Stimulated activated naive CD4-positive, alpha-beta T cell (primary cell): Measurements from ENCODE around the gene NELFB.
A peak's percentile ranks its signal among the peaks of the same experiment; 100 is the strongest.
"Not testable (repeated sequence)": the region's sequence is repeated elsewhere in the genome, so short reads cannot be mapped to it uniquely, and the experiment has no call there.

Experiments
- DNase-seq, 6 experiments: peaks; one replicate each; lab custom pipeline; 2025; lab: John Stamatoyannopoulos, UW

NELFB gene

DNA sequence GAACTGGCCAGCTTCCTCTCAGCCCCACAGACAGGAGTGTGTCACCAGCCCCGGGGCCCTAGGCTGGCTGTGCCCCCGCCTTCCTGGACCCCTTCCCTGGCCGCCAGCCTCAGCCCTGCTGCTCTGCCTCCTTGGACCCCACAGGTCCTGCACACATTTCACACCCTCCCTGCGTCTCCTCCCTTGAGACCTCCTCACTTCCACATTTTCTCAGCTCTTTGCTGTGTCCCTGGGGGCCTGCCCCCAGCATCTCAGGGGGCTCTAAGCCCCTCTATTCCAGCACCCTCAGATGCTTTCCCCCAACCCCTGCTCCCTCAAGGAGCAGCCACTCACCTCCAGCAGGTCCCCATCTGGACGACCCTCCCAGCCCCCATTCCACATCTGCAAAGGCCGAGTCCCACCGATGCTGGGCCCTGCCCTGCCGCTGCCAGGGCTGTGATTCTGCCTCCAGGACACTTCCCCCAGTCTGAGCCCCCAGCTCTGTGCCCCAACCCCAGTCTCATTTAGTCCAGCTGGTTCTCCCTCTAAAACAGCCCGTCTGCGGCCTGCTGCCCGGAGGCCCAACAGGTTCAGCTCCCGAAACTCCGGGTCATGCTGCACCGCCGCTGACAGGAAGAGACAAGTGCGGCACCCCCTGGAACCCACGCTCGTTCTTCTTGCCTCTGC lies 20.2 kb upstream of the NELFB start:
- no peak for DNase-seq

DNA sequence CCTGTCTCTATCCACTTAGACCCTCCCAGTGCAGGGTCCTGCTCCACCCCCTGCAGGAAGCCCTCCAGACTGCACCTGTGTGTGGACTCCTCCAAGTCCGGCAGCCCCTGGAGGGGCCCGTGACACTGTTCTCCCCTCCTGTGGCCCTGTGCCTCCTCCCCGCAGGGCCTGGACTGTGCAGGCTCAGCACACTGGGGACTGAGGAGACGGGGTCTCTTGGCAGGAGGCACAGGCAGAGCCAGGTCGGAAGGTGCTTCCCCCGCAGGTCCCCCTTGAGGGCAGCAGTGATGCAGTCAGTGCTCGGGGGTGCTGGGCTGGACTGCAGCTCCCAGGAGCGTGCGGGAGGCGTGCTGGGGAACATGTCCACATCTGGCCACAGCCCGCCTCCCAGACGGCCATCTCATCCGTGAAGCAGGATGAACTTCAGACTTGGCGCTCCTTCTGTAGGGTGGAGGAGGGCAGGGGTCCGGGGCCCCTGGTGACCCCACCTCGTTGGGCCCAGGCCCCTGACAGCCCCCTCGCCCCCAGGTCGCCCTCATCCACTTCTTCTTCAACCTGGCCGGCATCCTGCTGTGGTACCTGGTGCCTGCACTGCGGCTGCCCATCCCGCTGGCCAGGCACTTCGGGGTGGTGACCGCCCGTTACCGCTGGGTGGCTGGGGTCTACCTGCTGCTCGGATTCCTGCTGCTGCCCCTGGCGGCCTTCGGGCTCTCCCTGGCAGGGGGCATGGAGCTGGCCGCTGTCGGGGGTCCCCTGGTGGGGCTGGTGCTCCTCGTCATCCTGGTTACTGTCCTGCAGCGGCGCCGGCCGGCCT lies 19.5 kb upstream of the NELFB start:
- DNase-seq, result no peak

DNA sequence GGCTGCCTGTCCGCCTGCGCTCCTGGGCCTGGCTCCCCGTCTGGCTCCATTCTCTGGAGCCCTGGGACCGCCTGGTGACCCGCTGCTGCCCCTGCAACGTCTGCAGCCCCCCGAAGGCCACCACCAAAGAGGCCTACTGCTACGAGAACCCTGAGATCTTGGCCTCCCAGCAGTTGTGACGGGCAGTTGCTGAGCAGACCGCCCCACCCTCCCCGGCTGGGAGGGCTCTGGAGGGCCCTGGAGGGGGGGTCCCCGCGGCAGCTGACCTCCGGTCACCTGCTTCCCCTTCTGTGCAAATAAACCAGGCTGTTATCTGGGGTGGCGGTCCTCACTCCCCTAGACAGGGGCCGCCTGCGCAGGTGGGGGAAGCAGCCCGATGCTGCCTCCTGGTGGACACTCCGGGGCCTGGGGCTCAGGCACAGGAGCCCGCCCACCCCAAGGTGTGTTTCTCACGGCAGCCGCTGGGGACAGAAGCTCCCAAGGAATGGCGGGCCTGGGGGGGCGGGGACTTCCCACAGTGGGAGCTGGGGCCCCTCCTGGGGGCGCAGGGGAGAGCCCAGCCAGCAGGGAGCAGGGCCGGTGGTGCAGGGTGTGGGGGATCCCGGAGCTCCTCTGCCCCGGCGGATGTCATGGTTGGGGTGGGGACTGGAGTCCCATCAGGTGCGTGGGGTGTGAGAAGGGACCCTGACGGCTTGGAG lies 18.7 kb upstream of the NELFB start:
- DNase-seq, result peak; percentile 71 to 91 (median 87)

DNA sequence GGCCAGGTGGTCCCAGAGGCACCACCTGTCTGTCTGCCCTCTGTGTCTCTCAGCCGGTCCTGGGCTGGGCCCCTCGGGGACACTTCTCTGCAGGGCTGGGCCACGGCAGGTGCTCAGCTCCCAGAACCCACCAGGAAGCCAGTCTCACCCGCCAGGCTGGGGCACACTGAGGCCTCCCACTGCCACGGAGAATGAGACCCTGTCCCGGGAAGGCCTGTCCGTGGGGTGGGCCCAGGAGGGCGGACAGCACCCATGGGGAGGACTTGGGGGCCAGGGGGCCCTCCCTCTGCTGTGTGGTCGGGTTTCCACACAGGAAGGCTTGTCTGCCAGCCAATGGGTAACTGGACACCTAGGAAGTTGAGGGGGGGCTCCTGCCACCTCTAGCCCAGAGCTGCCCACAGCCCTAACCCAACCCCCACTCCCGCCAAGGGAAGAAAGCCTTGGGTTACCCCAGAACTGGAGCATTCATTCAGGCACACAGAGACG lies 18.1 kb upstream of the NELFB start:
- DNase-seq, result no peak

DNA sequence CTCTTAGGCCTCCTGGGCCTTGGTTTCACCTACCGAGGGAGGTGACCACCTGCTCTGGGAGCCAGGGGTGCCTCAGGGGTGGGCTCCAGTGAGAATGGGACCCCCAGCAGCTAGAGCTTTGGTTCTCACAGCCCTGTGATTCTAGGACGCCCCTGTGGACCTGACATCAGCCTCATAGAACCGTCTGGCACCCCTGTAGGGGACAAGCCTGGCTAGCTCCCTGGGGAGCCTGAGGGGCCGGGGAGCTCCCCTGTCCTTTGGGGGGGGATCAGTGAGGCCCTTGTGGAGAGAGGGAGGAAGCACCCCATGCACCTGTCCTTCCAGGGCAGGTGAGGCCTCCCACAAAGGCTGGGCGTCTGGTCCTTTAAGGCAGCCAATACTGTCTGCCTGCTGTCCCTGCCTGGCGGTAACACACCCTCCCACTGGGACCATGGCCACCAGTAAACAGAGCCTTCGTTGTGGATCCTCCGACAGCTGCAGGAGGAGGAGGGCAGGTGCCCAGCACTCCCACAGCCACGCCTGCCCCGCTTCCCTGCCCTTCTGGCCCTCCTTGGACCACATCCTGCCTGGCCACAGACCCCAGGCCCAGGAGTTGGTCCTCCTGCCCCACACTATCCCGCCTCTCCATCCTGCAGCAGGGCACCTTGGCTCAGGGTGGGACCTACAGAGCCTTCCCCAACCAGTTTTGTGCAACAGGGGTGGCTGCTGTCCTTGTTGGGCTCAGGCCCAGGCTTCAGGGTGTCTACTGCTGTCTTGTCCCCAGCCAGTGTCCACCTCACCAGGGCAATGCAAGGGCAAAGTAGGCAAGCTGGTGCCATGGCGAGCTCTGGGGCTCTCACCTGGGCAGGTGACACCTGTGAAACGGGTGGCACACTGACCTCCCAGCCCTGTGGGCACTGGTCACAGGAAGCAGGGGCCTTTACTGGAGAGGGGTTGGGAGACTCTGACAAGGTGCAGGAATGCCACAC lies 17.1 kb upstream of the NELFB start:
- no peak for DNase-seq

DNA sequence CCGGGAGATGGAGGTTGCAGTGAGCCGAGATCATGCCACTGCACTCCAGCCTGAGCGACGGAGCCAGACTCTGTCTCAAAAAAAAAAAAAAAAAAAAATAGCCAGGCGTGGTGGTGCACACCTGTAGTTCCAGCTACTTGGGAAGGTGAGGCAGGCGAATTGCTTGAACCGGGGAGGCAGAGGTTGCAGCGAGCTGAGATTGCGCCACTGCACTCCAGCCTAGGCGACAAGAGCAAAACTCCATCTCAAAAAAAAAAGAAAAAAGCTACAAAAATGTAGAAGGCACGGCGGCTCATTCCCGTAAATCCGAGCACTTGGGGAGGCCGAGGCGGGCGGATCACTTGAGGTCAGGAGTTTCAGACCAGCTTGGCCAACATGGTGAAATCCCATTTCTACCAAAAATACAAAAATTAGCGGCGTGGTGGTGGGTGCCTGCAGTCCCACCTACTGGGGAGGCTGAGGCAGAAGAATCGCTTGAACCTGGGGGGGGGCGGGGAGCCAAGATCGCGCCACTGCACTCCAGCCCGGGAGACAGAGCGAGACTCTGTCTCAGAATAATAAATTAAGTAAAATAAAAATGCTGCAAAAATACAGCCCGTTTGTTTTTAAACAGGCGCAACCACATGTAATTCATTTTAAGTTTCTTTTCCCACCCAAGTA lies 15.5 kb upstream of the NELFB start:
- DNase-seq, result not testable (repeated sequence)

DNA sequence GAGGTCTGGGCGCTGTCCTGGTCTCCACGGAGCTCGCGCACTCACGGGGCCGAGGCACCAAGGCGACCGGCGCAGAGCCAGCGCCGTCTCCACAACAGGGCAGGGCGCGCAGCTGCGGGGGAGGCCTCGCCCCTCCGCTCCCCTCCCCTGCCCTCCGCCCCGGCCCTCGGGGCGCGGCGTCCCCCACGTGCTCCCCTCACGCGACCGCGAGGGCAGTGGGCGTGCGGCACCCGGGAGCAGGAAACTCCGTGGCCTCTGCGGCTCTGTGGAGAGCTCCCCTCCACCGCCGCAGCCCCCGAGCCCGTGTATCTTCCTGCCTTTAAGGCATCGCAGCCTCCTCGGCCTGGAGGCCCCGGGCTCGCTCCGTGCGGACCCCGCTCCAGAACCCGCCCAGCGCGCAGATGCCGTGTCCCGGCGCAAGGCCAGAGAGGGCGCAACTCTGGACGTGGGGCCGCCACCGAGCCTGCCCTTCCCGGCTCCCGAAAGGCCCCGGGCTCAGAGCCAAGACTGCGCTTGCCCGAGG lies 14.7 kb upstream of the NELFB start:
- DNase-seq, result peak in 4 of 6 experiments; percentile 68 to 83 (median 74)

DNA sequence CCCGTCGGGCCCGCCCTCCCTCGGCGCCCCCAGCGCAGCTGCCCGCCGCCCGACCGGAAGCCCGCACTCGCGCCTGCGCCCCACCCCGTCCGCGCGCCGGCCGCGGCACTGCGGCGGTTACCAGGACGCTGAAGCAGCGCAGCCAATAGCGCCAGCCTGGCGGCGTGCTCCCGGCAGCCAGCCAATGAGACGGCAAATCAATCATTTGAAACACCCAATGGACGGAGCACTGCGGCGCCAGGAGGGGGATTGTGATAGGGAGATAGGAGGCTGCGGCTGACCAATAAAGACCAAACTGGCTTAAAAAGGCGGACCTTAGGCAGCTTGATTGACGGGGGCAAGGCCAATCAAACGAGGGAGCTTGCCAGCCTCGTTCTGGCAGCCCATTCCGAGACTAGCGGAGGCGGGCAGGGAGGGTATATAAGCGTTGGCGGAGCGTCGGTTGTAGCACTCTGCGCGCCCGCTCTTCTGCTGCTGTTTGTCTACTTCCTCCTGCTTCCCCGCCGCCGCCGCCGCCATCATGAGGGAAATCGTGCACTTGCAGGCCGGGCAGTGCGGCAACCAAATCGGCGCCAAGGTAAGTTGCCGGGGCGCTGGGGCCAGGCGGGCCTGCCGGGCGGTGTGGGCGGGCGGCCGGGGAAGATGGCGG lies 14.2 kb upstream of the NELFB start, which contains the start of gene TUBB4B:
Gene TUBB4B (plus strand): TSS at position 447 of the 649 bp plus-strand sequence. CDS start 74 bp downstream, at position 521.
- peak; percentile 92 to 99 (median 98) for DNase-seq

DNA sequence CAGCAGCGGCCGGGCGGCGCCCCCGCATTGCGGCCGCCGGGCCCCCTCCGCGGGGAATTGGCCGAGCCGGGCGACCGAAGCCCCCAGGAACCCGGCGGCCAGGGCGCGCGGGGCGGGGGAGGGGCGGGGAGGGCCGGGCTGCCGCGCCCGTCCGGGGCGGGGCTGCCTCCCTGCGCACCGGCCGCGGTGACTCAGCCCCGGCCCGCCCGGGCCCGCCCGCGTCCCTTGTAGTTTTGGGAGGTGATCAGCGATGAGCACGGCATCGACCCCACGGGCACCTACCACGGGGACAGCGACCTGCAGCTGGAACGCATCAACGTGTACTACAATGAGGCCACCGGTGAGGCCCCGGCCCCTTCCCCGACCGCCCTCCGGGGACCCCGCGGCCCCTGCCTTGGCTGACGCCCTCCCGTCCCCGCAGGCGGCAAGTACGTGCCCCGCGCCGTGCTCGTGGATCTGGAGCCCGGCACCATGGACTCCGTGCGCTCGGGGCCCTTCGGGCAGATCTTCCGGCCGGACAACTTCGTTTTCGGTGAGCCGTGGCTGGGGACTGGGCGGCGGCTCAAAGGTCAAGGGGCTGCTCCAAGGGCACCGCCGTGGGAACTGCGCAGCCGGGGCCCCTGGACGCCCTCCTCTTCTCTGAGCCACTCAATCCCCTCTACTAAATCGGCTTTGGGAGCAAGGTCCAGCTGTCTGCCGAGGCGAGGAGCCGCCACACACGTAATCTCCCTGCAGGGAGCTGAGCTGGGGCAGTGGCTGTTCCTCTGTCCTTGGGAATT lies 13.4 kb upstream of the NELFB start:
- DNase-seq, result peak in 4 of 6 experiments; percentile 44 to 71 (median 57)

DNA sequence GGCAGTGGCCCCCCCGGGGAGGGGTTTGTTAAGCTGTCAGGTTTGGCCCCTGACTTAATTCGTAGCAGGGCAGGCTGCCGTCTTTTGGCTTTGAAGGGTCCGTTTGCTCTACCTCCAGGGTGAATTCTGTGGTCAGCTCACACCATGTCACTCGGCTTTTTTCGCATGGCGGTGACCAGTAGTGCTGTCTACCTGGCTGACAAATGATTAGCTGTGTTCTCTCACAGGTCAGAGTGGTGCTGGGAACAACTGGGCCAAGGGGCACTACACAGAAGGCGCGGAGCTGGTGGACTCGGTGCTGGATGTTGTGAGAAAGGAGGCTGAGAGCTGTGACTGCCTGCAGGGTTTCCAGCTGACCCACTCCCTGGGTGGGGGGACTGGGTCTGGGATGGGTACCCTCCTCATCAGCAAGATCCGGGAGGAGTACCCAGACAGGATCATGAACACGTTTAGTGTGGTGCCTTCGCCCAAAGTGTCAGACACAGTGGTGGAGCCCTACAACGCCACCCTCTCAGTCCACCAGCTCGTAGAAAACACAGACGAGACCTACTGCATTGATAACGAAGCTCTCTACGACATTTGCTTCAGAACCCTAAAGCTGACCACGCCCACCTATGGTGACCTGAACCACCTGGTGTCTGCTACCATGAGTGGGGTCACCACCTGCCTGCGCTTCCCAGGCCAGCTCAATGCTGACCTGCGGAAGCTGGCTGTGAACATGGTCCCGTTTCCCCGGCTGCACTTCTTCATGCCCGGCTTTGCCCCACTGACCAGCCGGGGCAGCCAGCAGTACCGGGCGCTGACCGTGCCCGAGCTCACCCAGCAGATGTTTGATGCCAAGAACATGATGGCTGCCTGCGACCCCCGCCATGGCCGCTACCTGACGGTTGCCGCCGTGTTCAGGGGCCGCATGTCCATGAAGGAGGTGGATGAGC lies 12.6 kb upstream of the NELFB start:
- no peak for DNase-seq

DNA sequence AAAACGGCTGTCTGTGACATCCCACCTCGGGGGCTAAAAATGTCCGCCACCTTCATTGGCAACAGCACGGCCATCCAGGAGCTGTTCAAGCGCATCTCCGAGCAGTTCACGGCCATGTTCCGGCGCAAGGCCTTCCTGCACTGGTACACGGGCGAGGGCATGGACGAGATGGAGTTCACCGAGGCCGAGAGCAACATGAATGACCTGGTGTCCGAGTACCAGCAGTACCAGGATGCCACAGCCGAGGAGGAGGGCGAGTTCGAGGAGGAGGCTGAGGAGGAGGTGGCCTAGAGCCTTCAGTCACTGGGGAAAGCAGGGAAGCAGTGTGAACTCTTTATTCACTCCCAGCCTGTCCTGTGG lies 11.9 kb upstream of the NELFB start:
- DNase-seq, result not testable (repeated sequence)

DNA sequence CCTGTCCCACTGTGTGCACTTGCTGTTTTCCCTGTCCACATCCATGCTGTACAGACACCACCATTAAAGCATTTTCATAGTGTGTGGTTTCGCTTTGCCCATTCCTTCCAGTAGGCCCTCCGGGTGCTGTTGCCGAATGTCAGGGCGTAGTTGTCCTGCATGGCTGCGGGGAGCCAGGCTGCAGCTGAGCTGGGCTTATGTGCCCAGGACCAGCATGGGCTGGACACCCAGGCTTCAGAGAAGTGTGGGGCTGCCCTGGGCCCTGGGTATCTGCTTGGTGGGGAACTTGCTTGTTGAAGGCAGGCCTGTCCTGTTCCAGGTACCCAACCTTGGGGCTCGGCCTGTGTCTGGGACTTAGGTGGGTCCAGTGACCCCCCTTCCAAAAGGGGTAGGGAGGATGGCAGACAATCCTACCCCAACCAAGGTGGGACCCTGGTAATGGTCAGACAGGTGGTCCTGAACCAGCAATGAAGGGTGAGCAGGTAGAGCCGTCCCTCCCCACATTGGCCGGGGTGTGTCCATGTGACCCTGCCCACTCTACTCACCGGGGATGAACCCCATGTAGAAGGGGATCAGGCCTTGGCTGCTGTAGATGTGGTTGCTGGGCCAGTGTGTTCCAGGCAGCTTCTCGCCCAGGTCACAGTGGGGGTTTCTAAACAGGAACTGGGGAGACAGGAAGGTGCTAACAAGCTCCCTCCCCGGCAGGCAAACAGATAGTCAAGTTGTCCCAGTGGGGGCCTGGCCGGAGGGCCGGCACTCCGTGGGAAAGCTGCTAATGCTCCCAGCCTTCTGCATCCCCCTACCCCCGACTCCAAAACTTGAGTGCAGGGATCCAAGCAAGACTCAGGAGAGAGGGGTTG lies 11.3 kb upstream of the NELFB start:
- peak in 1 of 6 experiments; percentile 16 for DNase-seq

DNA sequence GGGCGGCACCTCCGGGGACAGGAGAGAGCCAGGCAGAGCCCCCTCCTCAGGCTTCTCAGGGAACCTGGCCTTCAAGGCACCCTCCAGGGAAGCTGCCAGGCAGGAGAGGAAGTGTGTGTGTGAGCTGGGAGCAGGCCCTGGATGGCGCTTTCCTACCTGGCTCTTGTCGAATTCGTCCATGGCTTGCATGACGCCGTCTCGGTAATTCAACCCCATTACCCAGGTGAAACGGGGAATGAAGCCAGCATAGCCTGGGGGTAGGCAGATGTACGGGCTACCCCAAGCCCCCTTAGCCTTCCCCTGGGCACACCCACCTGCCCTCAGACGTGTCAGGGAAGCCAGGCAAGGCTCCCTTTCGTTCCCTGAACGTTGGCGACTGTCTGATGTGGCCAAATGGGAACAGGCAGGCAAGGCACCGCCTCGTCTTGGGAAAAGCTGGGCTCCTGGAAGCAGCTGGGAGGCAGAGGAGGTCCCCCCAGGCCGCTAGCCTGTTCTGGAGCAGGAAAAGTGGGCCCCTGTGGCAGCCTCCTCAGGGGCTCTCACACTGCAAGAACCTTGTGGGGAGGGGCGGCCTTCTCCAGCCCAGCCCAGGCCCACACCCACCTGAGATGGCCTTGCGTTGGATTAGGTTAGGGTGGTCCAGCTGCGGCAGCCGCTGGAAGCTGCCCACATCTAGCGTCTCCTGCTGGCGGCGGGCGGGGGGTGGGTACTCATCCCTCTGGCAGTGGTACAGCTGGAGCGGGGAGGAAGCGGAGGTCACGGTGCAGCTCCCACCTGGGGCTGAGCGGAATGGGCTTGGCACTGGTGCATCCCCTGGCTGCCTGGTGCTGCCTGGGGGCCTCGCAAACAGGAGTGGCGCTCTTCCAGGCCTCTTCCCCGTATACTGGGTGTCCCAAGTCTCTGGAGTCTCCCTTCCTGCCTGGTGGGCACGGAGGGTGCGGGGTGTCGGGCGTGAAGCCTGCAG lies 10.4 kb upstream of the NELFB start:
- no peak for DNase-seq

DNA sequence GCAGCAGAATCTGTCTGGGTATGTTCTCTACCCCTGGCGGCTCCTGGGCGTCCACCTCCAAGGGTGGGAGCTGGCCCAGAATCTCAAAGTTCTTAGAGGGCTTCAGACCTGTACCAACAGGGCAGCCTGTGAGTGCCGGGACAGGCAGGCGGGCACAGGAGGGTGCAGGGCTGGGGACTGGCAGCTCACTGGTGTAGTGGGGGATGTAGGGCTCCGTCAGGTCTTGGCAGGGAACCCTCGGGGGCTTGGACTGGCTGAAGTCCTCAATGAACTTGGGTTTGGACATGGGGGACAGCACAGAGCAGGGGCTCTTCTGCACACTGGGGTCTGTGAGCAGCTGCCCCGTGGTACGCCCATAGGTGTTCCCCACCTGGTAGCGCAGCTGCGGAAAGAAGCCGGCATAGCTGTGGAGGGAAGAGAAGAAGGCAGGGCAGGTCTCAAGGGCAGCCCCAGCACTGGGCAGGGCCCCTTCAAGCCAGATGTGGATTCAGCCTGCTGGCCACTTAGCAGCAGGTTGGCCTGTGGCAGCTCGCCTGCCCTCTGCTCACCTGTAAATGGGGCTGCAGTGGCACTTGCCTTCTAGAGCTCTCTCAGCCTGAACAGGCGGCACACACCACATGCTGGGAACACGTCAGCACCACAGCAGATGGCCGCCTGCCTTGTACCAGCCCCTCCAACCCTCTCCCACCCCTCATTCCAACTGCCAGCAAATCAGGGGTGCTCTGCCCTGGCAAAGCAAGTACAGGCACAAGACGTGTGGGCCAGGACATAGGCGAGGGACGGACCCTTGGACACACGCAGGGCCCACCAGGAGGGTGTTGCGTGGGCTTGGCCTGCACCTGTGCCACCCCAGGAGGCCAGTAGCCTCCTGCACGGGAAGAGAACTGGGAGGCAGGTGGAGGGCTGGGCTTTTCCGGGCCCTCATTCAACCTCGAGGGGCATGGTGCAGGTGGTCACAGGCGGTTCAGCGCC lies 9.4 kb upstream of the NELFB start:
- DNase-seq, result no peak
